HG03097 (cell line): Measurements from ENCODE around the gene URM1.
"Not testable (repeated sequence)": the region's sequence is repeated elsewhere in the genome, so short reads cannot be mapped to it uniquely, and the experiment has no call there.

Experiments
- ATAC-seq: cut with Tn5 transposase; IDR thresholded peaks from one replicate; pipeline ENCODE4 v1.9.1; 2021; ENCODE audit not compliant: unreplicated experiment, low FRiP score

The URM1 gene

GRCh38 chr9:128423356-128423755 is 52.2 kb downstream of the URM1 start:
- ATAC-seq = not testable (repeated sequence)

GRCh38 chr9:128424268-128424780 is 53.1 kb downstream of the URM1 start:
- no peak for ATAC-seq

GRCh38 chr9:128428644-128429512 is 57.7 kb downstream of the URM1 start:
- ATAC-seq = no peak

GRCh38 chr9:128429513-128430086 is 58.4 kb downstream of the URM1 start:
- ATAC-seq = no peak

- ATAC-seq = no peak
Measured at GRCh38 chr9:128431207-128431606, 60.0 kb downstream of the URM1 start.

GRCh38 chr9:128434340-128434739 is 63.2 kb downstream of the URM1 start:
- no peak for ATAC-seq

GRCh38 chr9:128435611-128436010 is 64.4 kb downstream of the URM1 start:
- ATAC-seq = no peak

- peak; percentile 63 for ATAC-seq
Measured at GRCh38 chr9:128438343-128439109, 67.4 kb downstream of the URM1 start.

- no peak for ATAC-seq
Measured at GRCh38 chr9:128439273-128439672, 68.1 kb downstream of the URM1 start.
